ENCODE measurements around the gene CALU.

CALU gene

DNA sequence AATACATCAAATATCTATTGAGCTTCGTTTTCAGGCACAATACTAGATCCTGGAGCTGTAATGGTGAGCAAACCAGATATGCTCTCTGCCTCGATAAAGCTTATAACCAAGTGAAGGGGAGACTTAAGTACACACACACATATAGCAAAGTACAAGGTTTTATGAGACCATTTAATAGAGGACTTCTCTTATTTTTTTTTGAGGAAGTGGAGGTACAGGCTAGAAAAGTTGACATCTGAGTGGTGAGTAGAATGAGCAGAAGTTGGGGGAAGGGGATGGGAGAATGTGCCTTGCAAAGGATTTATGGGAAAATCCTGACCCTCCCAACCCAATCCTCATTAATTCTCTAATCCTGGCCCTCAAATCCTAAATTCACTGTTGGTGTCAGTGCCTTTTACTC, 60.3 kb downstream of the CALU start:
- DNase-seq (ENCODE audit: low read depth, low spot score), result no peak
- H3K9ac ChIP-seq (ENCODE audit: insufficient read length), result no peak overlapping the region
- H3K4me3 ChIP-seq, result no peak overlapping the region
- H3K27ac ChIP-seq, result no peak overlapping the region
- TF ChIP-seq EZH2 (IDR thresholded peaks at IDR 0.05), result no peak
- no peak for TF ChIP-seq POLR2AphosphoS5 (IDR thresholded peaks at IDR 0.05; ENCODE audit: borderline replicate concordance, low read depth, low read length)
- TF ChIP-seq FOXP2 (optimal IDR thresholded peaks at IDR 0.05; ENCODE audit: control extremely low read depth, extremely low read length, insufficient read depth), result no peak
- H3K36me3 ChIP-seq (ENCODE audit: insufficient read depth, low read length), result no peaks in the 10 kb centered on the region
- no peaks in the 10 kb centered on the region for H3K9me3 ChIP-seq (ENCODE audit: low read depth, low read length)

DNA sequence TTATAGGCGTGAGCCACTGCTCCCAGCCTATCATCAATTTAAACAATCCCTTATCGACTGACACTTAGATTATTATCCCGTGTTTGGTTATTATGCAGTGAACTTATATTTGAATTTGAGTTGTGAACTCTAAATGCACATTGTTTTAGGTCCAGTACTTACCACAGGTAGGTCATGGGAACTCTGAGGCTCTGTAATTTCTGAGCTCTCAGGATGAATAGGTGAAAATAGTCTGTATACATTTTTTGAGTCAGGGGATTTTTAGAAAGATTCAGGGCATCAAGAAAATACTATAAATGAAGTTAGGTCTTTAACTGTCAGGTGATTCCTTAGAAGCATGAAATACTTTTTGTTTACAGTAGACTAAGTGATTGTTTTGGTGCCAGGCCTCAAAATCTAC, 61.4 kb downstream of the CALU start:
- no peak overlapping the region for H3K27ac ChIP-seq
- no peaks in the 10 kb centered on the region for H3K9me3 ChIP-seq (ENCODE audit: low read depth, low read length)
- no peak for TF ChIP-seq FOXP2 (optimal IDR thresholded peaks at IDR 0.05; ENCODE audit: control extremely low read depth, extremely low read length, insufficient read depth)
- TF ChIP-seq POLR2AphosphoS5 (IDR thresholded peaks at IDR 0.05; ENCODE audit: borderline replicate concordance, low read depth, low read length), result no peak
- TF ChIP-seq EZH2 (IDR thresholded peaks at IDR 0.05), result no peak
- no peaks in the 10 kb centered on the region for H3K36me3 ChIP-seq (ENCODE audit: insufficient read depth, low read length)
- DNase-seq (ENCODE audit: low read depth, low spot score), result no peak
- no peak overlapping the region for H3K9ac ChIP-seq (ENCODE audit: insufficient read length)
- no peak overlapping the region for H3K4me3 ChIP-seq

DNA sequence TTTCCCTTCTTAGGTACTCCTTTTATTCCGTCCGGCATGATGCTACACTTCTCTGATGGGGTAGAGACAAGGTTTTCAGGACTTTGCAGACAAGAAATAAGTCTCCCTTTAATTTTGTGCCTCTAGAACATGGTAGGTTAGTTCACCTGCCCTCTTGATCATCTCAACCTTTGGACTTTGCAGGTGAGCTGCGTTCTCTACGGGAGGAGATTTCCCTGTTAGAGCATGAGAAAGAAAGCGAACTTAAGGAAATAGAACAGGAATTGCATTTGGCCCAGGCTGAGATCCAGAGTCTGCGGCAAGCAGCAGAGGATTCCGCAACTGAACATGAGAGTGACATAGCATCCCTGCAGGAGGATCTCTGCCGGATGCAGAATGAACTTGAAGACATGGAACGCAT, 61.8 kb downstream of the CALU start:
- Histone ChIP-seq H3K9me3 (ENCODE audit: low read depth, low read length) (no peaks in the 10 kb centered on the region), H3K4me3 (no peak overlapping the region), H3K27ac (no peak overlapping the region), H3K36me3 (ENCODE audit: insufficient read depth, low read length) (no peaks in the 10 kb centered on the region), H3K9ac (ENCODE audit: insufficient read length) (no peak overlapping the region)
- TF ChIP-seq POLR2AphosphoS5 (IDR thresholded peaks at IDR 0.05; ENCODE audit: borderline replicate concordance, low read depth, low read length) (no peak), FOXP2 (optimal IDR thresholded peaks at IDR 0.05; ENCODE audit: control extremely low read depth, extremely low read length, insufficient read depth) (no peak), EZH2 (IDR thresholded peaks at IDR 0.05) (no peak)
- no peak for DNase-seq (ENCODE audit: low read depth, low spot score)

DNA sequence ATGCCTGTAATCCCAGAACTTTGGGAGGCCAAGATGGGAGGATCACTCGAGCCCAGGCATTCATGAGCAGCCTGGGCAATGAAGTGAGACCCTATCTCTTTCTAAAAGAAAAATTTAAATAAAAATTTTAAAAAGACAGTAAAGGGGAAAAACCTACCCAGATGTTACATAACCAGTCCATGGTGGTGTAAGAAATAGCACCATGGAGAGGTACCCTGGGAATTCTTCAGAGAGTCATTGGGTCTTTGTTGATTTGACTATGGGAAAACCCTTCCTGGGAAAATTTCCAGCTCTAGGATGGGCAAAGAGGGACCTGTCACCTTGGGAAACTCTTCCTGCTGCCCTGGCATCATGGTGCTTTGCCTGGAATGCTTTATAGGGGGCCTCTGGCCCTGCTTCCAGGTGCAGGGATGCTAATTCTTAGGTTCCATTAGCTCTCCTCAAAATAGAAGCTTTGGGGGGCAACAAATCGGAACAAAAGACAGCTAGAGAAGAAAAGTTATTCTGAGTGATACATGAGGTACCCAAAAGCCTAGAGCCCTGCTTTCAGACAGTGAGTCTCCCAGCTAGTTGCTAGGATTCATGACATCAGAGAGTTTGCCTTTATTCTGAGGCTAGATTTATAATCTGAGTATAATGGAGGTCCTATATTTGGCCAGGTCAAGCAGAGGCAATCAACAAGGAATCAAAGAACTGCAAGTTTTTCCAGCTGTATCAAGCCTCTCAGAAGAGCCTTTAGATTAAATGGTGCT, 62.7 kb downstream of the CALU start:
- DNase-seq (ENCODE audit: low read depth, low spot score), result no peak
- H3K9me3 ChIP-seq (ENCODE audit: low read depth, low read length), result no peaks in the 10 kb centered on the region

DNA sequence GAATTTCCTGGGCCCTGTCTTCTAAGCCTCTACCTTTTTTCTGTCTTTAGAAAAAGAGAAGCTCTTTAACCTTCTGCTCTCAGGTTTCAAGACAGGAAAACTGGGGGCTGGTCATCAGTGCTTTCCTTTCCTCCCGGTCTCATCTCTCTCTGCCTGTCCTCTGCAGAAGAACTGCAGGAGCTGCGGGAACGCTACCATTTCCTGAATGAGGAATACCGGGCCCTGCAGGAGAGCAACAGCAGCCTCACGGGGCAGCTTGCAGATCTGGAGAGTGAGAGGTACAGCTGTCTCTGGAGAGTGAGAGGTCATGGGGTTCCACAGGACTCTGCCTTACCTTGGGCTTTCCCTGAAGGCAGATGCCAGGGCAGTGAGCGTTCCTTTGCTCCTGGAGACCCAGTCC, 65.3 kb downstream of the CALU start:
- no peak for DNase-seq (ENCODE audit: low read depth, low spot score)
- Histone ChIP-seq H3K9me3 (ENCODE audit: low read depth, low read length) (no peaks in the 10 kb centered on the region), H3K4me3 (no peak overlapping the region), H3K36me3 (ENCODE audit: insufficient read depth, low read length) (no peaks in the 10 kb centered on the region), H3K27ac (no peak overlapping the region), H3K9ac (ENCODE audit: insufficient read length) (no peak overlapping the region)
- TF ChIP-seq POLR2AphosphoS5 (IDR thresholded peaks at IDR 0.05; ENCODE audit: borderline replicate concordance, low read depth, low read length), result no peak
- no peak for TF ChIP-seq EZH2 (IDR thresholded peaks at IDR 0.05)
- no peak for TF ChIP-seq FOXP2 (optimal IDR thresholded peaks at IDR 0.05; ENCODE audit: control extremely low read depth, extremely low read length, insufficient read depth)

More for the DNA sequence above, 62.7 kb downstream of the CALU start:
- Histone ChIP-seq H3K9ac (ENCODE audit: insufficient read length) (no peak overlapping the region), H3K27ac (no peak overlapping the region), H3K4me3 (no peak overlapping the region), H3K36me3 (ENCODE audit: insufficient read depth, low read length) (no peaks in the 10 kb centered on the region)
- no peak for TF ChIP-seq FOXP2 (optimal IDR thresholded peaks at IDR 0.05; ENCODE audit: control extremely low read depth, extremely low read length, insufficient read depth)

DNA sequence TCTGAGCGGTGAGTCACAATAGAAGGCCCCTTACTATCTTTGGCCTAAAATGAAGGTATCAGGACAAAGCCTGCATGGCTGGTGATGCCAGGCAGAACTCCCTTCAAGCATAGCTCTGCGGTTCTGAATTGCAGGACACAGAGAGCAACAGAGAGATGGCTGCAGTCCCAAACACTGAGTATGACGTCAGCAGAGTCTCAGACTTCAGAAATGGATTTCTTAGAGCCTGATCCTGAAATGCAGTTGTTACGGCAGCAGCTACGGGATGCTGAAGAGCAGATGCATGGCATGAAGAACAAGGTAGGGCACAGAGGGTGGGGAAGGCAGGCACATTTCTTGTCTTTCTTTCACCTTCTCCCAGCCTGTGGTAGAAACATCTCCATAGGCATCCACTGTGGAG, 66.1 kb downstream of the CALU start:
- TF ChIP-seq EZH2 (IDR thresholded peaks at IDR 0.05), result no peak
- TF ChIP-seq FOXP2 (optimal IDR thresholded peaks at IDR 0.05; ENCODE audit: control extremely low read depth, extremely low read length, insufficient read depth), result no peak
- no peak for TF ChIP-seq POLR2AphosphoS5 (IDR thresholded peaks at IDR 0.05; ENCODE audit: borderline replicate concordance, low read depth, low read length)

DNA sequence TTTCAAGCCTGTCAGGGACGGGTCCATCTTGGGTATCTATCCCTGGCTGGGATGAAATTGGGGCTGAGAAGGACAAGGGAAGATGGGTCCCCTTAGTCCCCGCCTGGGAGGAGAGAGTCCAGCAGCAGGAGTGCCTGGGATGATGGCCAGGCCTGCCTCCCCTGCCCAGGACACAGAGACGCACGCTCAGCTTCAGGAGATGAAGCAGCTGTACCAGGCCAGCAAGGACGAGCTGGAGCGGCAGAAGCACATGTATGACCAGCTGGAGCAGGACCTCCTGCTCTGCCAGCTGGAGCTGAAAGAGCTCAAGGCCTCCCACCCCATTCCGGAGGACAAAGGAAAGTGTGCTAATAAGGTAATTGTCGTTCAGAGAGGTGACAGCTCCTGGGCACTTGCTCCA, 68.0 kb downstream of the CALU start:
- Histone ChIP-seq H3K9me3 (ENCODE audit: low read depth, low read length) (no peaks in the 10 kb centered on the region), H3K4me3 (no peak overlapping the region), H3K36me3 (ENCODE audit: insufficient read depth, low read length) (no peaks in the 10 kb centered on the region), H3K27ac (no peak overlapping the region), H3K9ac (ENCODE audit: insufficient read length) (no peak overlapping the region)
- TF ChIP-seq FOXP2 (optimal IDR thresholded peaks at IDR 0.05; ENCODE audit: control extremely low read depth, extremely low read length, insufficient read depth) (no peak), EZH2 (IDR thresholded peaks at IDR 0.05) (no peak), POLR2AphosphoS5 (IDR thresholded peaks at IDR 0.05; ENCODE audit: borderline replicate concordance, low read depth, low read length) (no peak)
- DNase-seq (ENCODE audit: low read depth, low spot score), result no peak

More for the DNA sequence above, 66.1 kb downstream of the CALU start:
- Histone ChIP-seq H3K9me3 (ENCODE audit: low read depth, low read length) (no peaks in the 10 kb centered on the region), H3K27ac (no peak overlapping the region), H3K4me3 (no peak overlapping the region), H3K36me3 (ENCODE audit: insufficient read depth, low read length) (no peaks in the 10 kb centered on the region), H3K9ac (ENCODE audit: insufficient read length) (no peak overlapping the region)
- DNase-seq (ENCODE audit: low read depth, low spot score), result no peak

DNA sequence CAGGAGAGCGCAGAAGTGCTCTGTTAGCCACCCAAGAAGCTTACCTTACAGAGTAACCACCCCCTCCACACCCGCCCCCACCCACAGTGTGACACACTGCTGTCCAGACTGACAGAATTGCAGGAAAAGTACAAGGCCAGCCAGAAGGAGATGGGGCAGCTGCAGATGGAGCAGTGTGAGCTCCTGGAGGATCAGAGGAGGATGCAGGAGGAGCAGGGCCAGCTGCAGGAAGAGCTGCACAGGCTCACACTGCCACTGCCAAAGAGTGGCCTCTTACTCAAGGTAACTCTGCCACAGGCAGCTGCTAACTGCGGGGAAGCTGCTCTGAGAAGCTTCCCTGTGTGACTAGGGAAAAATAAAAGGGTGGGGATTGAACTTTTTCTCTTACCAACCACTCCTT, 70.2 kb downstream of the CALU start:
- Histone ChIP-seq H3K4me3 (no peak overlapping the region), H3K27ac (no peak overlapping the region), H3K9ac (ENCODE audit: insufficient read length) (no peak overlapping the region), H3K36me3 (ENCODE audit: insufficient read depth, low read length) (no peaks in the 10 kb centered on the region), H3K9me3 (ENCODE audit: low read depth, low read length) (no peaks in the 10 kb centered on the region)
- TF ChIP-seq EZH2 (IDR thresholded peaks at IDR 0.05) (no peak), POLR2AphosphoS5 (IDR thresholded peaks at IDR 0.05; ENCODE audit: borderline replicate concordance, low read depth, low read length) (no peak), FOXP2 (optimal IDR thresholded peaks at IDR 0.05; ENCODE audit: control extremely low read depth, extremely low read length, insufficient read depth) (no peak)
- no peak for DNase-seq (ENCODE audit: low read depth, low spot score)

DNA sequence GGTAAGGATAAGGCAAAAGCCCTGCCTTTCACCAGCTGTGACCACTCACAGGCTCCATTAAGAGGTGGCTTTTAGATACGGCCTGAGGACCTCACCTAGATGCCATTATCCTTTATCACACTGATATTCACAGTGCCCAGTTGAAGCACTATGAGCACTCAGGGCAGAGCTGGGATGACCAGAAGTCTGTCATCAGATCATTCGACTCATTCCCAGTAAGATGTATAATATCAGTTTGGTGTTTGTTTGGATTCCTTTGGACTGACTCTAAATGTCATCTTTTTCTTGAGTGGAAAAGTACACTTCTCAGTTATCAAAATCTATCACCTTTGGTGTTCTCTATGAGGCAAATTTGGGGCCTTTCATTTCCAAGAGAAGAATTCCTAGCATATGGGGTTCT, 71.3 kb downstream of the CALU start:
- no peaks in the 10 kb centered on the region for H3K36me3 ChIP-seq (ENCODE audit: insufficient read depth, low read length)
- no peak overlapping the region for H3K4me3 ChIP-seq
- no peak overlapping the region for H3K9ac ChIP-seq (ENCODE audit: insufficient read length)
- no peak overlapping the region for H3K27ac ChIP-seq
- TF ChIP-seq FOXP2 (optimal IDR thresholded peaks at IDR 0.05; ENCODE audit: control extremely low read depth, extremely low read length, insufficient read depth) (no peak), POLR2AphosphoS5 (IDR thresholded peaks at IDR 0.05; ENCODE audit: borderline replicate concordance, low read depth, low read length) (no peak)
- H3K9me3 ChIP-seq (ENCODE audit: low read depth, low read length), result no peaks in the 10 kb centered on the region
- no peak for DNase-seq (ENCODE audit: low read depth, low spot score)

Measured in SK-N-MC (cell line).